Measurements from ENCODE around the gene MYO9B.
A peak's percentile ranks its signal among the peaks of the same experiment; 100 is the strongest.

Gene MYO9B

GRCh38 chr19:17095141-17095919 lies 19.8 kb downstream of the MYO9B start:
- TF ChIP-seq, protein P1, sequence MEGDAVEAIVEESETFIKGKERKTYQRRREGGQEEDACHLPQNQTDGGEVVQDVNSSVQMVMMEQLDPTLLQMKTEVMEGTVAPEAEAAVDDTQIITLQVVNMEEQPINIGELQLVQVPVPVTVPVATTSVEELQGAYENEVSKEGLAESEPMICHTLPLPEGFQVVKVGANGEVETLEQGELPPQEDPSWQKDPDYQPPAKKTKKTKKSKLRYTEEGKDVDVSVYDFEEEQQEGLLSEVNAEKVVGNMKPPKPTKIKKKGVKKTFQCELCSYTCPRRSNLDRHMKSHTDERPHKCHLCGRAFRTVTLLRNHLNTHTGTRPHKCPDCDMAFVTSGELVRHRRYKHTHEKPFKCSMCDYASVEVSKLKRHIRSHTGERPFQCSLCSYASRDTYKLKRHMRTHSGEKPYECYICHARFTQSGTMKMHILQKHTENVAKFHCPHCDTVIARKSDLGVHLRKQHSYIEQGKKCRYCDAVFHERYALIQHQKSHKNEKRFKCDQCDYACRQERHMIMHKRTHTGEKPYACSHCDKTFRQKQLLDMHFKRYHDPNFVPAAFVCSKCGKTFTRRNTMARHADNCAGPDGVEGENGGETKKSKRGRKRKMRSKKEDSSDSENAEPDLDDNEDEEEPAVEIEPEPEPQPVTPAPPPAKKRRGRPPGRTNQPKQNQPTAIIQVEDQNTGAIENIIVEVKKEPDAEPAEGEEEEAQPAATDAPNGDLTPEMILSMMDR (IDR thresholded peaks at IDR 0.05; ENCODE audit: low read depth, low read length), result no peak
- H3K4me3 ChIP-seq (ENCODE audit: low read depth, low read length), result no peak overlapping the region
- DNase-seq (ENCODE audit: low read depth, low spot score), result no peak
- in situ Hi-C loops (cut with HindIII; ENCODE audit: low sequenced_read_pairs), result no loop called here

DNA sequence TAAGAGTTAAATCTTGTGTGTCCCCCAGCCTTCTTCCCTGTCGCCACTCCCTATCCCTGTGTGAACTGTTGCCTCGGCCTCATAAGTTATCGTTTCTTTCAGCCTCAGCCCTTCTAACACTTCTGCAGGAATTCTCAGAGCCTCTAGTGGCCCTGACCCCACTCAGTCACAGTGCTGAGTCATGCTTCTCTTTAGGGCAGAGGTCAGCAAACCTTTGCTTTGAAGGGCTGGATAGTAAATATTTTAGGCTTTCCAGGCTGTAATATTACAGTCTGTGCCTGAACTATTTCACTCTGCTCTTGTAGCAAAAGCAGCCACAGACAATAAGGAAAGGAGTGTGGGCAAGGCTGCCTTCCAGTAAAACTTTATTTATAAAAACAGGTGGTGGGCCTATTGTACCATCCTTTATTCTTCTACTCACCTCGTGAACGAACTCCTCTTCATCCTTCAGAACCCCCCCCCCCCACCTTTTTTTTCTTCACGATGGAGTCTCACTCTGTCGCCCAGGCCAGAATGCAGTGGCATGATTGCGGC lies 22.1 kb downstream of the MYO9B start:
- no peak overlapping the region for H3K4me3 ChIP-seq (ENCODE audit: low read depth, low read length)
- no peak for DNase-seq (ENCODE audit: low read depth, low spot score)
- TF ChIP-seq, protein P1 (IDR thresholded peaks at IDR 0.05; ENCODE audit: low read depth, low read length), result no peak
- in situ Hi-C loops (cut with HindIII; ENCODE audit: low sequenced_read_pairs), result no loop called here

GRCh38 chr19:17098326-17098725 lies 22.7 kb downstream of the MYO9B start:
- DNase-seq (ENCODE audit: low read depth, low spot score), result no peak
- H3K4me3 ChIP-seq (ENCODE audit: low read depth, low read length), result no peak overlapping the region
- in situ Hi-C loops (cut with HindIII; ENCODE audit: low sequenced_read_pairs), result no loop called here
- TF ChIP-seq, protein P1 (IDR thresholded peaks at IDR 0.05; ENCODE audit: low read depth, low read length), result no peak

- DNase-seq (ENCODE audit: low read depth, low spot score), result no peak
- TF ChIP-seq, protein P1 (IDR thresholded peaks at IDR 0.05; ENCODE audit: low read depth, low read length), result no peak
- H3K4me3 ChIP-seq (ENCODE audit: low read depth, low read length), result no peak overlapping the region
- in situ Hi-C loops (cut with HindIII; ENCODE audit: low sequenced_read_pairs), result no loop called here
Measured at GRCh38 chr19:17101686-17102628, 26.4 kb downstream of the MYO9B start.

DNA sequence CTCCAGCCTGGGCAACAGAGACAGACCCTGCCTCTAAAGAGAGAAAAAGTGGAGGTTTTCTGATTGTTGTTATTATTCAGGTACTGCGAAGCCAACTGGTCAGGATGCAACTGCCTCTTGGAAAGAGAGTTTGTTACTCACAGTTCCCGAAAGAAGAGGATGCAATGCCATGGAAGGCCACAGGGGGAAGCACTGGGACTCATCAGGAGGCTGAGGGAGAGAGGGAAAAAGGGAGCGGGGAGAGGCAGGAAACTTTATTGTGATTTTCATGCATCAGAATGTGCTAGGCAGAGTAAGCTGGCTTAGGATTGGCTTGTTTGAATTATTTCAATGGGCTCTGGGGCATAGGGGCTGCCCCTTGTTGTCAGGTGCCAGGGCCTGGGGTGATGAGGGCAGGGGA lies 27.6 kb downstream of the MYO9B start:
- peak; percentile 39 for DNase-seq (ENCODE audit: low read depth, low spot score)
- in situ Hi-C loops (cut with HindIII; ENCODE audit: low sequenced_read_pairs), result no loop called here
- no peak overlapping the region for H3K4me3 ChIP-seq (ENCODE audit: low read depth, low read length)
- TF ChIP-seq, protein P1 (IDR thresholded peaks at IDR 0.05; ENCODE audit: low read depth, low read length), result peak; percentile 75

DNA sequence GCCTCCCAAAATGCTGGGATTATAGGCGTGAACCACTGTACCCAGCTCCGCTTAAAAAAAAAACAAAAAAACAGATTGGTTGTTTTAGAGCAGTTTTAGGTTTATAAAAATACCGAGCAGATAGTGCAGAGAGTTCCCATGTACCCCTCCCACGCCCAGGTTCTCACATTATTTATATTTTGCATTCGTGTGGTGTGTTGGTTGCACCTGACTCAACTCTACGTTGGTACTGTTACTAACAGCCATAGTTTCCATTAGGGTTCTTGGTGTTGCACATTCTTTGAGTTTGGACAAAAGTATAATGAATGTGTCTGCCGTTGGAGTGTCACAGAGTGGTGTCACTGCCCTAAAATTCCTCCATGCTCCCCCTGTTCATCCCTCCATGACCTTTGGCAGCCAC lies 29.1 kb downstream of the MYO9B start:
- DNase-seq (ENCODE audit: low read depth, low spot score), result no peak
- in situ Hi-C loops (cut with HindIII; ENCODE audit: low sequenced_read_pairs), result no loop called here
- no peak overlapping the region for H3K4me3 ChIP-seq (ENCODE audit: low read depth, low read length)
- TF ChIP-seq, protein P1 (IDR thresholded peaks at IDR 0.05; ENCODE audit: low read depth, low read length), result no peak
